Pancreas (tissue), 10 donors: ENCODE results near the gene PATE2. TPM values are rescaled to one million over a fixed set of nuclear protein-coding genes. Genes with fewer than 3 reads are reported as not detected.

ENCODE experiments used
- ATAC-seq, 4 donors: fragments of 200-7000 bp; cut with Tn5 transposase; one replicate each; pipeline versions ENCODE4 v1.8.0 to v1.9.1; 2020; ENCODE audit warnings: mild to moderate bottlenecking in 4 of 4, moderate library complexity in 4 of 4
- DNase-seq, 6 donors: peaks; one replicate each; pipeline ENCODE4 v3.0.0-alpha.2; 2020
- FAIRE-seq: peaks from 2 replicates; lab custom pipeline; 2012; peaks lifted over from hg19 to GRCh38; lab: Jason Lieb, UNC
- H3K27ac ChIP-seq, 4 donors: fragments of 200-600 bp; sonication (generic); 1 replicate in 3 of 4; 2 replicates in 1 of 4; pipeline versions ENCODE4 v1.5.0 to v1.8.0; 2020
- H3K27me3 ChIP-seq, 4 donors: fragments of 200-600 bp; one replicate each; pipeline ENCODE4 v1.8.0; 2021
- H3K36me3 ChIP-seq, 3 donors: fragments of 200-600 bp; sonication (generic) in 1 of 3; one replicate each; pipeline versions ENCODE4 v1.5.0 to v1.8.0; 2020 to 2021
- H3K4me1 ChIP-seq, 3 donors: fragments of 200-600 bp; one replicate each; pipeline ENCODE4 v1.8.0; 2021
- H3K4me3 ChIP-seq, 4 donors: fragments of 200-600 bp; sonication (generic) in 2 of 4; one replicate each; pipeline versions ENCODE4 v1.5.0 to v1.8.0; 2020 to 2021
- H3K9me3 ChIP-seq, 4 donors: fragments of 200-600 bp; one replicate each; pipeline ENCODE4 v1.8.0; 2021
- WGBS, 2 donors: extraction: QIAGEN DNeasy Blood & Tissue Kit; methylation state at CpG; one replicate each; pipeline ENCODE4 v1.1.7; 2013; 5-methylcytosine and 5-hydroxymethylcytosine counted together
- intact Hi-C, 3 donors: fragments of 100-400 bp; cut with DNase I; formaldehyde crosslinking; loops; one replicate each; pipeline versions ENCODE4 v1.11.1 to v1.14.2; 2022
- polyA plus RNA-seq, 2 donors: library from polyadenylated mRNA; stranded (reverse); fragments of 200-250 nt; gene quantifications; one replicate each; pipeline ENCODE4 v1.2.3, GENCODE V29; 2013
- total RNA-seq, 6 donors: library from RNA; stranded (reverse); fragmentation: NEBNext Ultra II Directional in 4 of 6; extraction: Animal tissue kit (Norgen Biotek cat#: 25700) in 4 of 6; gene quantifications; one replicate each; pipeline versions ENCODE4 v1.2.1 to v1.2.4, GENCODE V29; 2021 to 2023
- TF ChIP-seq, protein P1 (sequence below), 4 donors: fragments of 200-600 bp; sonication (generic) in 3 of 4; IDR thresholded peaks; one replicate each; pipeline versions ENCODE4 v1.5.0 to v1.8.0; 2021; ENCODE audit warnings: antibody characterized with exemption in 4 of 4
- donor health status: healthy with polysubstance abuse.
- donor health status: DM: no; HTN: no; CAD: no; lungs with moderate emphysema.
- donor health status: DM: no; HTN: no; CAD: no.
- donor health status: control.
- donor health status: control.
- donor health status: Bipolar disorder and iron deficiency.
- donor health status: DM: yes; HTN: yes; CAD: no.
- donor health status: DM: no; HTN: no; CAD: no.
- donor health status: DM: no; HTN: no; CAD: no.
- donor health status: DM: yes; HTN: yes; CAD: no.

Gene PATE2
- total and polyA plus RNA-seq, 8 donors = 0.08 TPM; not detected in 7

DNA sequence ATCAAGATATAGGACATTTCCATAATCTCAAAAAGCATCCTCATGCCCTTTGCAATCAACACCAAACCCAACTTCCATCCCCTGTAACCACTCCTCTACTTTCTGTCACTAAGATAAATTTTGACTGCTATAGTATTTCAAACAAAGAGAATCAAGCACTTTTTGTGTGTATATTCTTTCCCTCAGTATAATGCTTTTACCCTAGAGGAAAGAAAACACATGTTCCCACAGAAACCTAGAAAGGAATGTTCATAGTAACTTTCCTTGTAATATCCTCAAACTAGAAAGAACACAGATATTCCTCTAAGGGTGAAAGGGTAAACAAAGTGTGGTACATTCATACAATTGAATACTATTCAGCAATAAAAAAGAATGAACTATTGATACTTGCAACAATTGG lies 38.0 kb downstream of the PATE2 start:
- Histone ChIP-seq H3K4me1 (no peaks in the 10 kb centered on the region), H3K4me3 (no peak overlapping the region), H3K27ac (no peak overlapping the region), H3K9me3 (no peaks in the 10 kb centered on the region), H3K36me3 (no peaks in the 10 kb centered on the region), H3K27me3 (peaks cover 0 to 6% (median 0%) of the 10 kb centered on the region in 4 donors)
- no peak for ATAC-seq
- TF ChIP-seq, protein P1, sequence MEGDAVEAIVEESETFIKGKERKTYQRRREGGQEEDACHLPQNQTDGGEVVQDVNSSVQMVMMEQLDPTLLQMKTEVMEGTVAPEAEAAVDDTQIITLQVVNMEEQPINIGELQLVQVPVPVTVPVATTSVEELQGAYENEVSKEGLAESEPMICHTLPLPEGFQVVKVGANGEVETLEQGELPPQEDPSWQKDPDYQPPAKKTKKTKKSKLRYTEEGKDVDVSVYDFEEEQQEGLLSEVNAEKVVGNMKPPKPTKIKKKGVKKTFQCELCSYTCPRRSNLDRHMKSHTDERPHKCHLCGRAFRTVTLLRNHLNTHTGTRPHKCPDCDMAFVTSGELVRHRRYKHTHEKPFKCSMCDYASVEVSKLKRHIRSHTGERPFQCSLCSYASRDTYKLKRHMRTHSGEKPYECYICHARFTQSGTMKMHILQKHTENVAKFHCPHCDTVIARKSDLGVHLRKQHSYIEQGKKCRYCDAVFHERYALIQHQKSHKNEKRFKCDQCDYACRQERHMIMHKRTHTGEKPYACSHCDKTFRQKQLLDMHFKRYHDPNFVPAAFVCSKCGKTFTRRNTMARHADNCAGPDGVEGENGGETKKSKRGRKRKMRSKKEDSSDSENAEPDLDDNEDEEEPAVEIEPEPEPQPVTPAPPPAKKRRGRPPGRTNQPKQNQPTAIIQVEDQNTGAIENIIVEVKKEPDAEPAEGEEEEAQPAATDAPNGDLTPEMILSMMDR (IDR thresholded peaks at IDR 0.05) = no peak
- intact Hi-C loops = no loop called here
- no peak for FAIRE-seq
- no peak for DNase-seq

DNA sequence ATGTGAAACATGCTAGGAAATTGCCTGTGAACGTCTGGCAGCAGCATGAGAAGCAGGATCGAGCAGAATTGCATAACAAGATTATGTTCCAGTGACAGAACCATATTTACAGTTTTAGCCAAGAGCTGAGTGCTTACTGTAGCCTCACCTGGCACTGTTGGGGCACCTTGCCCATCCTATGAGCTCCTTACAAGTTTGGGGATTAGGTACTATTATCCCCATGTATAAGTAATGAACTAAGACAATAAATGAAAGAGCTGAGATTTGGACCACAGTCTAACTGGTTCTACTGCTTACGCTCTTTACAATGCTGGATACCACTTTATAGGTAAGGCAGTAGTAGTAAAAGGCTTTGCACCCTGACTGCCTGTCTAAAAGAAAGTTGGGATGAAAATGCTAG lies 49.7 kb downstream of the PATE2 start:
- no peak for DNase-seq
- intact Hi-C loops = no loop called here
- FAIRE-seq = no peak
- Histone ChIP-seq H3K27me3 (no peaks in the 10 kb centered on the region), H3K4me1 (no peaks in the 10 kb centered on the region), H3K9me3 (no peaks in the 10 kb centered on the region), H3K27ac (no peak overlapping the region), H3K36me3 (no peaks in the 10 kb centered on the region), H3K4me3 (no peak overlapping the region)
- TF ChIP-seq, protein P1 (IDR thresholded peaks at IDR 0.05) = no peak
- ATAC-seq = no peak
- 64 to 81% methylated on average over 3 of the region's 3 CpGs for WGBS, 2 donors

Other genes starting within 250 kb of the PATE2 start
- gene EI24, start 209.4 kb downstream of the PATE2 start, total RNA-seq = 10 to 100 TPM; 42.4 to 65.6 (median 52.5) TPM
- gene EI24, start 209.4 kb downstream of the PATE2 start, polyA plus RNA-seq = 10 to 100 TPM; 24.6 to 46.3 TPM
- 100 to 1,000 TPM in 3 of 6 donors, 10 to 100 TPM in 3; 83.8 to 121 (median 101) TPM for gene STT3A, start 186.0 kb downstream of the PATE2 start, total RNA-seq
- gene STT3A, start 186.0 kb downstream of the PATE2 start, polyA plus RNA-seq = 10 to 100 TPM; 37.4 to 66.0 TPM
- gene CHEK1, start 153.7 kb downstream of the PATE2 start, total RNA-seq = 1 to 10 TPM in 3 of 6 donors, under 1 TPM in 3; 0.42 to 3.0 (median 0.91) TPM
- gene CHEK1, start 153.7 kb downstream of the PATE2 start, polyA plus RNA-seq = 1 to 10 TPM in 1 of 2 donors, under 1 TPM in 1; 0.40 to 1.3 TPM
- gene ACRV1, start 98.0 kb downstream of the PATE2 start, total RNA-seq = not detected
- gene ACRV1, start 98.0 kb downstream of the PATE2 start, polyA plus RNA-seq = not detected
- gene PATE1, start 32.5 kb downstream of the PATE2 start, total RNA-seq = not detected
- not detected for gene PATE1, start 32.5 kb downstream of the PATE2 start, polyA plus RNA-seq
- not detected for gene PATE3, start 9.3 kb upstream of the PATE2 start, total RNA-seq
- gene PATE3, start 9.3 kb upstream of the PATE2 start, polyA plus RNA-seq = not detected
- not detected for gene PATE4, start 54.5 kb upstream of the PATE2 start, total RNA-seq
- not detected for gene PATE4, start 54.5 kb upstream of the PATE2 start, polyA plus RNA-seq
- 1 to 10 TPM in 3 of 6 donors, under 1 TPM in 3; 0.71 to 2.4 (median 1.2) TPM for gene HYLS1, start 108.8 kb upstream of the PATE2 start, total RNA-seq
- gene HYLS1, start 108.8 kb upstream of the PATE2 start, polyA plus RNA-seq = 1 to 10 TPM; 1.6 to 2.3 TPM
- 10 to 100 TPM in 4 of 6 donors, 1 to 10 TPM in 2; 8.9 to 17.9 (median 11.5) TPM for gene PUS3, start 124.4 kb upstream of the PATE2 start, total RNA-seq
- 10 to 100 TPM in 1 of 2 donors, 1 to 10 TPM in 1; 10.0 to 10.6 TPM for gene PUS3, start 124.4 kb upstream of the PATE2 start, polyA plus RNA-seq
- gene DDX25, start 125.7 kb upstream of the PATE2 start, total RNA-seq = under 1 TPM; 0.41 to 0.98 (median 0.64) TPM
- gene DDX25, start 125.7 kb upstream of the PATE2 start, polyA plus RNA-seq = 1 to 10 TPM in 1 of 2 donors, under 1 TPM in 1; 0.49 to 7.1 TPM
- gene VSIG10L2, start 167.2 kb upstream of the PATE2 start, total RNA-seq = under 1 TPM in 2 of 6 donors, not detected in 4; 0.28 to 0.52 TPM
- under 1 TPM; 0.14 to 0.15 TPM for gene VSIG10L2, start 167.2 kb upstream of the PATE2 start, polyA plus RNA-seq